Measurements from ENCODE around the gene UBE2E2. TPM values are rescaled to one million over a fixed set of nuclear protein-coding genes. Genes with fewer than 3 reads are reported as not detected.

Gene UBE2E2
- total and polyA plus RNA-seq, 2 of the 13 experiments (the other 11 are each of a cell fraction or from before 2014, with no cell fraction given) = 0.77 to 1.5 TPM

DNA sequence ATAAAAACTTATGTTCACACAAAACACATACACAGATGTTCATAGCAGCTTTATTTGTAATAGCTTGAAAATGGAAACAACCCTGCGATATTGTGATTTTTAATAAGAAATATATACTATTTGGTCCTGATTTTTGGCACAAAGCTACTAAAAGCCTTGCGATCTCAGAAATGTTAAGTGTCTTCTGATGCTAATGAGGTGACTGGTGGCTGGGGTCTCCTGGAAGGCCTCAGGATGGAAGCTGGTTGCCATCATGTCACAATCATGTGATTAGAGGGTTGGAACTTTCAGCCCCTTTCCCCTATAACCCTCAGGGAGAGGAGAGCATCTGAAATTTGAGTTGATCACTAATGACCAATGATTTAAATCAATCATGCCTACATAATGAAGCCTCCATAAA lies 324.2 kb downstream of the UBE2E2 start (continued):
- TF ChIP-seq, protein P1, sequence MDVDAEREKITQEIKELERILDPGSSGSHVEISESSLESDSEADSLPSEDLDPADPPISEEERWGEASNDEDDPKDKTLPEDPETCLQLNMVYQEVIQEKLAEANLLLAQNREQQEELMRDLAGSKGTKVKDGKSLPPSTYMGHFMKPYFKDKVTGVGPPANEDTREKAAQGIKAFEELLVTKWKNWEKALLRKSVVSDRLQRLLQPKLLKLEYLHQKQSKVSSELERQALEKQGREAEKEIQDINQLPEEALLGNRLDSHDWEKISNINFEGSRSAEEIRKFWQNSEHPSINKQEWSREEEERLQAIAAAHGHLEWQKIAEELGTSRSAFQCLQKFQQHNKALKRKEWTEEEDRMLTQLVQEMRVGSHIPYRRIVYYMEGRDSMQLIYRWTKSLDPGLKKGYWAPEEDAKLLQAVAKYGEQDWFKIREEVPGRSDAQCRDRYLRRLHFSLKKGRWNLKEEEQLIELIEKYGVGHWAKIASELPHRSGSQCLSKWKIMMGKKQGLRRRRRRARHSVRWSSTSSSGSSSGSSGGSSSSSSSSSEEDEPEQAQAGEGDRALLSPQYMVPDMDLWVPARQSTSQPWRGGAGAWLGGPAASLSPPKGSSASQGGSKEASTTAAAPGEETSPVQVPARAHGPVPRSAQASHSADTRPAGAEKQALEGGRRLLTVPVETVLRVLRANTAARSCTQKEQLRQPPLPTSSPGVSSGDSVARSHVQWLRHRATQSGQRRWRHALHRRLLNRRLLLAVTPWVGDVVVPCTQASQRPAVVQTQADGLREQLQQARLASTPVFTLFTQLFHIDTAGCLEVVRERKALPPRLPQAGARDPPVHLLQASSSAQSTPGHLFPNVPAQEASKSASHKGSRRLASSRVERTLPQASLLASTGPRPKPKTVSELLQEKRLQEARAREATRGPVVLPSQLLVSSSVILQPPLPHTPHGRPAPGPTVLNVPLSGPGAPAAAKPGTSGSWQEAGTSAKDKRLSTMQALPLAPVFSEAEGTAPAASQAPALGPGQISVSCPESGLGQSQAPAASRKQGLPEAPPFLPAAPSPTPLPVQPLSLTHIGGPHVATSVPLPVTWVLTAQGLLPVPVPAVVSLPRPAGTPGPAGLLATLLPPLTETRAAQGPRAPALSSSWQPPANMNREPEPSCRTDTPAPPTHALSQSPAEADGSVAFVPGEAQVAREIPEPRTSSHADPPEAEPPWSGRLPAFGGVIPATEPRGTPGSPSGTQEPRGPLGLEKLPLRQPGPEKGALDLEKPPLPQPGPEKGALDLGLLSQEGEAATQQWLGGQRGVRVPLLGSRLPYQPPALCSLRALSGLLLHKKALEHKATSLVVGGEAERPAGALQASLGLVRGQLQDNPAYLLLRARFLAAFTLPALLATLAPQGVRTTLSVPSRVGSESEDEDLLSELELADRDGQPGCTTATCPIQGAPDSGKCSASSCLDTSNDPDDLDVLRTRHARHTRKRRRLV (CRISPR knock-in tag; IDR thresholded peaks at IDR 0.05) = no peak
- TF ChIP-seq FOXK1 (CRISPR knock-in tag; IDR thresholded peaks at IDR 0.05; ENCODE audit: borderline replicate concordance, low read depth) (no peak), ZNF12 (CRISPR knock-in tag; IDR thresholded peaks at IDR 0.05) (no peak), ZNF780A (CRISPR knock-in tag; IDR thresholded peaks at IDR 0.05) (no peak), NR2F2 (IDR thresholded peaks at IDR 0.05; ENCODE audit: borderline replicate concordance, low read depth) (no peak), GZF1 (CRISPR knock-in tag; IDR thresholded peaks at IDR 0.05) (no peak)
- TF ChIP-seq, protein P2, sequence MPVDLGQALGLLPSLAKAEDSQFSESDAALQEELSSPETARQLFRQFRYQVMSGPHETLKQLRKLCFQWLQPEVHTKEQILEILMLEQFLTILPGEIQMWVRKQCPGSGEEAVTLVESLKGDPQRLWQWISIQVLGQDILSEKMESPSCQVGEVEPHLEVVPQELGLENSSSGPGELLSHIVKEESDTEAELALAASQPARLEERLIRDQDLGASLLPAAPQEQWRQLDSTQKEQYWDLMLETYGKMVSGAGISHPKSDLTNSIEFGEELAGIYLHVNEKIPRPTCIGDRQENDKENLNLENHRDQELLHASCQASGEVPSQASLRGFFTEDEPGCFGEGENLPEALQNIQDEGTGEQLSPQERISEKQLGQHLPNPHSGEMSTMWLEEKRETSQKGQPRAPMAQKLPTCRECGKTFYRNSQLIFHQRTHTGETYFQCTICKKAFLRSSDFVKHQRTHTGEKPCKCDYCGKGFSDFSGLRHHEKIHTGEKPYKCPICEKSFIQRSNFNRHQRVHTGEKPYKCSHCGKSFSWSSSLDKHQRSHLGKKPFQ (CRISPR knock-in tag; IDR thresholded peaks at IDR 0.05; ENCODE audit: insufficient replicate concordance) = no peak

All from HepG2 (cell line).